PC-3 (cell line): ENCODE results near the gene LPCAT2.

ENCODE experiments used
- EZH2phosphoT487 ChIP-seq: fragments of 300-600 bp; sonication (generic); IDR thresholded peaks from 2 replicates; pipeline ENCODE4 v1.6.1; 2018; ENCODE audit warnings: mild to moderate bottlenecking, antibody characterized with exemption, low read length, borderline replicate concordance
- TF ChIP-seq, protein P1 (sequence below): fragments of 300-600 bp; sonication (generic); conservative IDR thresholded peaks from 2 replicates; pipeline ENCODE4 v1.5.1; 2017; ENCODE audit warnings: antibody characterized with exemption, low read depth, mild to moderate bottlenecking, low read length

DNA sequence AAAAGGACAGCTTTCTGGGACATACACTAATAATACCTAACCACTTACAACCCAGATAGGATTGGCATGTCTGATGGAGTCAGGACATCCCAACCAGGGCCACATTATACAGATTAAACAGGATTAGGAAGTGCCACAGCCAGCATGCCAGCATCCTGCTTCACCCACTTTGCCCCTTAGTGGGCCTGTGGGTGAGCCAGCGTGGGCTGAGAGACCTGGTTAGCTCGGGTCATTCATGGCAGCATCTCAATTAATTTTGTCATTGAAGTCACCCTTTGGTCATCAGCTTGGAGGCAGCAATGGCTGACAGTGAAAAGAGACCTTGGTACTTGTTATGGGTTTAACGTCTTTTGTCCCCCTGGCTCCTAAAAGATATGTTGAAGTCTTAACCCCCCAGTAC is 117.0 kb downstream of the LPCAT2 start:
- TF ChIP-seq, protein P1, sequence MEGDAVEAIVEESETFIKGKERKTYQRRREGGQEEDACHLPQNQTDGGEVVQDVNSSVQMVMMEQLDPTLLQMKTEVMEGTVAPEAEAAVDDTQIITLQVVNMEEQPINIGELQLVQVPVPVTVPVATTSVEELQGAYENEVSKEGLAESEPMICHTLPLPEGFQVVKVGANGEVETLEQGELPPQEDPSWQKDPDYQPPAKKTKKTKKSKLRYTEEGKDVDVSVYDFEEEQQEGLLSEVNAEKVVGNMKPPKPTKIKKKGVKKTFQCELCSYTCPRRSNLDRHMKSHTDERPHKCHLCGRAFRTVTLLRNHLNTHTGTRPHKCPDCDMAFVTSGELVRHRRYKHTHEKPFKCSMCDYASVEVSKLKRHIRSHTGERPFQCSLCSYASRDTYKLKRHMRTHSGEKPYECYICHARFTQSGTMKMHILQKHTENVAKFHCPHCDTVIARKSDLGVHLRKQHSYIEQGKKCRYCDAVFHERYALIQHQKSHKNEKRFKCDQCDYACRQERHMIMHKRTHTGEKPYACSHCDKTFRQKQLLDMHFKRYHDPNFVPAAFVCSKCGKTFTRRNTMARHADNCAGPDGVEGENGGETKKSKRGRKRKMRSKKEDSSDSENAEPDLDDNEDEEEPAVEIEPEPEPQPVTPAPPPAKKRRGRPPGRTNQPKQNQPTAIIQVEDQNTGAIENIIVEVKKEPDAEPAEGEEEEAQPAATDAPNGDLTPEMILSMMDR = no peak
- TF ChIP-seq EZH2phosphoT487 = no peak
